ENCODE data around the gene ITGAE. TPM values are rescaled to one million over a fixed set of nuclear protein-coding genes. Genes with fewer than 3 reads are reported as not detected.
A peak's percentile ranks its signal among the peaks of the same experiment; 100 is the strongest.
"Not testable (repeated sequence)": the region's sequence is repeated elsewhere in the genome, so short reads cannot be mapped to it uniquely, and the experiment has no call there.

ITGAE gene
- total and polyA plus RNA-seq, 12 donors, result 4.9 to 85.4 (median 33.7) TPM

GRCh38 chr17:3794557-3795389 is 6.2 kb downstream of the ITGAE start:
- peak in 1 of 7 donors; percentile 7 for DNase-seq
- no peak overlapping the region for H3K4me3 ChIP-seq
- 65 to 83% (median 79%) methylated on average over 17 to 26 of the region's 26 CpGs for WGBS, 4 donors
- intact Hi-C loops (cut with DNase I), result no loop called here
- H3K9me3 ChIP-seq (replicated peaks in 1 of 3), result no peaks in the 10 kb centered on the region
- TF ChIP-seq CTCF (IDR thresholded peaks at IDR 0.05) (no peak), POLR2A (IDR thresholded peaks at IDR 0.05) (no peak)
- peaks cover 0 to 9% of the 10 kb centered on the region in 2 donors for H3K4me1 ChIP-seq (replicated peaks in 1 of 2)
- H3K27ac ChIP-seq, result no peak overlapping the region
- H3K36me3 ChIP-seq (replicated peaks in 1 of 2), result no peaks in the 10 kb centered on the region
- H3K27me3 ChIP-seq, result no peaks in the 10 kb centered on the region

- H3K36me3 ChIP-seq (replicated peaks in 1 of 2); H3K4me3 ChIP-seq; H3K9me3 ChIP-seq (replicated peaks in 1 of 3); H3K27ac ChIP-seq; intact Hi-C loops (cut with DNase I); H3K4me1 ChIP-seq (replicated peaks in 1 of 2); H3K27me3 ChIP-seq: not testable (repeated sequence)
- peak in 1 of 7 donors; percentile 9 for DNase-seq
- 80 to 95% (median 89%) methylated on average over 6 to 9 of the region's 9 CpGs for whole genome bisulfite sequencing, 4 donors
Measured at GRCh38 chr17:3794152-3794551, 6.8 kb downstream of the ITGAE start.

- not testable (repeated sequence) for H3K4me1 ChIP-seq (replicated peaks in 1 of 2)
- 84 to 90% (median 88%) methylated on average over 6 to 7 of the region's 7 CpGs for WGBS, 4 donors
Measured at GRCh38 chr17:3793258-3793657, 7.7 kb downstream of the ITGAE start.

GRCh38 chr17:3792481-3792880 is 8.5 kb downstream of the ITGAE start:
- H3K36me3 ChIP-seq (replicated peaks in 1 of 2), result no peaks in the 10 kb centered on the region
- intact Hi-C loops (cut with DNase I), result no loop called here
- H3K4me3 ChIP-seq, result no peak overlapping the region
- H3K4me1 ChIP-seq (replicated peaks in 1 of 2), result no peaks in the 10 kb centered on the region
- no peaks in the 10 kb centered on the region for H3K9me3 ChIP-seq (replicated peaks in 1 of 3)
- WGBS, 4 donors, result 77 to 89% (median 84%) methylated on average over 6 of the region's 6 CpGs
- H3K27ac ChIP-seq, result no peak overlapping the region
- TF ChIP-seq CTCF (IDR thresholded peaks at IDR 0.05) (no peak), POLR2A (IDR thresholded peaks at IDR 0.05) (no peak)
- no peaks in the 10 kb centered on the region for H3K27me3 ChIP-seq
- peak in 1 of 7 donors; percentile 6 for DNase-seq

More at GRCh38 chr17:3793258-3793657, 7.7 kb downstream of the ITGAE start:
- intact Hi-C loops (cut with DNase I); H3K36me3 ChIP-seq (replicated peaks in 1 of 2); H3K27ac ChIP-seq; H3K4me3 ChIP-seq; H3K9me3 ChIP-seq (replicated peaks in 1 of 3); H3K27me3 ChIP-seq: not testable (repeated sequence)
- DNase-seq, result peak in 1 of 7 donors; percentile 3

GRCh38 chr17:3788200-3788599 is 12.8 kb downstream of the ITGAE start:
- peak in 1 of 7 donors; percentile 11 for DNase-seq
- H3K9me3 ChIP-seq (replicated peaks in 1 of 3), result no peaks in the 10 kb centered on the region
- no peaks in the 10 kb centered on the region for H3K27me3 ChIP-seq
- H3K4me3 ChIP-seq, result no peak overlapping the region
- intact Hi-C loops (cut with DNase I), result no loop called here
- WGBS, 4 donors, result 73 to 83% (median 76%) methylated on average over 2 of the region's 2 CpGs
- H3K4me1 ChIP-seq (replicated peaks in 1 of 2), result no peaks in the 10 kb centered on the region
- H3K36me3 ChIP-seq (replicated peaks in 1 of 2), result no peaks in the 10 kb centered on the region
- no peak for TF ChIP-seq CTCF (IDR thresholded peaks at IDR 0.05)
- no peak overlapping the region for H3K27ac ChIP-seq

- H3K4me3 ChIP-seq; H3K4me1 ChIP-seq (replicated peaks in 1 of 2); intact Hi-C loops (cut with DNase I); H3K27me3 ChIP-seq; H3K9me3 ChIP-seq (replicated peaks in 1 of 3); DNase-seq; H3K27ac ChIP-seq; H3K36me3 ChIP-seq (replicated peaks in 1 of 2): not testable (repeated sequence)
- WGBS, 4 donors, result 76 to 82% (median 78%) methylated on average over 5 of the region's 5 CpGs
Measured at GRCh38 chr17:3785323-3785722, 15.7 kb downstream of the ITGAE start.
